PC-9 (cell line): ENCODE measurements around the gene FASLG.

Source experiments
- CTCF ChIP-seq: fragments of 200-600 bp; sonication (generic); conservative IDR thresholded peaks from 2 replicates; pipeline ENCODE4 v1.6.1; 2017; ENCODE audit warnings: mixed run types, antibody characterized with exemption, mild to moderate bottlenecking, moderate library complexity
- EZH2 ChIP-seq: fragments of 200-600 bp; sonication (generic); IDR thresholded peaks from 2 replicates; pipeline ENCODE4 v1.8.0; 2017; ENCODE audit warnings: antibody characterized with exemption, low read depth

- TF ChIP-seq CTCF, result no peak
- TF ChIP-seq EZH2, result no peak
These were observed 42.3 kb upstream of the FASLG start for GRCh38 chr1:172616636-172617035.
